GM23248 (cell line): Measurements from ENCODE around the gene G0S2.

Experiments used
- EZH2 ChIP-seq: fragments of 200-600 bp; sonication (generic); IDR thresholded peaks from 2 replicates; pipeline ENCODE4 v1.6.1; 2018; ENCODE audit warnings: antibody characterized with exemption, mild to moderate bottlenecking; ENCODE audit not compliant: insufficient read depth, poor library complexity, severe bottlenecking
- EZH2phosphoT487 ChIP-seq: fragments of 200-600 bp; sonication (generic); IDR thresholded peaks from 2 replicates; pipeline ENCODE4 v1.6.1; 2018; ENCODE audit warnings: antibody characterized with exemption, moderate library complexity, mild to moderate bottlenecking, low read depth; ENCODE audit not compliant: insufficient read depth

- TF ChIP-seq EZH2phosphoT487 (no peak), EZH2 (no peak)
Measured at GRCh38 chr1:209672705-209673630, 2.2 kb upstream of the G0S2 start.
